Muscle layer of colon (tissue), 2 donors: ENCODE measurements around the gene COMMD7.

Source experiments
- H3K27ac ChIP-seq: one replicate; pipeline ENCODE4 v1.7.0; 2013; ENCODE audit warnings: low read depth, mild to moderate bottlenecking, low read length, moderate library complexity
- H3K27me3 ChIP-seq, 2 donors: one replicate each; pipeline ENCODE4 v1.7.0; 2013; ENCODE audit warnings: low read length in 2 of 2, mild to moderate bottlenecking in 2 of 2; ENCODE audit not compliant: insufficient read depth in 2 of 2, control insufficient read depth in 1 of 2
- H3K36me3 ChIP-seq: one replicate; pipeline ENCODE4 v1.7.0; 2013; ENCODE audit warnings: mild to moderate bottlenecking, low read length; ENCODE audit not compliant: insufficient read depth
- H3K4me1 ChIP-seq: one replicate; pipeline ENCODE4 v1.7.0; 2013; ENCODE audit warnings: mild to moderate bottlenecking, low read length; ENCODE audit not compliant: insufficient read depth
- H3K4me3 ChIP-seq, 2 donors: one replicate each; pipeline ENCODE4 v1.7.0; 2013; ENCODE audit warnings: low read length in 2 of 2, low read depth in 1 of 2, mild to moderate bottlenecking in 1 of 2, moderate library complexity in 1 of 2
- H3K9ac ChIP-seq: one replicate; pipeline ENCODE4 v1.7.0; 2013; ENCODE audit warnings: low read length
- H3K9me3 ChIP-seq: one replicate; pipeline ENCODE4 v1.7.0; 2013; ENCODE audit warnings: mild to moderate bottlenecking, low read length
- donor health status: abdominal sarcoma.
- donor health status: Adenocarcinoma of cecum.

The COMMD7 gene

GRCh38 chr20:32664012-32664677 is 79.1 kb downstream of the COMMD7 start:
- no peak overlapping the region for H3K27ac ChIP-seq

GRCh38 chr20:32663335-32664011 is 79.8 kb downstream of the COMMD7 start:
- Histone ChIP-seq H3K4me3 (no peak overlapping the region), H3K9me3 (no peaks in the 10 kb centered on the region), H3K27ac (no peak overlapping the region), H3K9ac (no peak overlapping the region), H3K4me1 (no peaks in the 10 kb centered on the region), H3K36me3 (no peaks in the 10 kb centered on the region), H3K27me3 (no peaks in the 10 kb centered on the region)

More at GRCh38 chr20:32664012-32664677, 79.1 kb downstream of the COMMD7 start:
- Histone ChIP-seq H3K9ac (no peak overlapping the region), H3K36me3 (no peaks in the 10 kb centered on the region), H3K9me3 (no peaks in the 10 kb centered on the region), H3K4me3 (no peak overlapping the region), H3K27me3 (no peaks in the 10 kb centered on the region), H3K4me1 (no peaks in the 10 kb centered on the region)

- Histone ChIP-seq H3K9me3 (no peaks in the 10 kb centered on the region), H3K4me3 (no peak overlapping the region), H3K4me1 (no peaks in the 10 kb centered on the region), H3K27ac (no peak overlapping the region), H3K27me3 (no peaks in the 10 kb centered on the region), H3K36me3 (no peaks in the 10 kb centered on the region), H3K9ac (no peak overlapping the region)
Measured at GRCh38 chr20:32661820-32662528, 81.3 kb downstream of the COMMD7 start.

- H3K36me3 ChIP-seq: no peaks in the 10 kb centered on the region
- no peaks in the 10 kb centered on the region for H3K4me1 ChIP-seq
- no peaks in the 10 kb centered on the region for H3K27me3 ChIP-seq
- H3K9ac ChIP-seq: no peak overlapping the region
- H3K4me3 ChIP-seq: no peak overlapping the region
- H3K27ac ChIP-seq: no peak overlapping the region
- no peaks in the 10 kb centered on the region for H3K9me3 ChIP-seq
Measured at GRCh38 chr20:32660661-32661060, 82.6 kb downstream of the COMMD7 start.

GRCh38 chr20:32656827-32657226 is 86.4 kb downstream of the COMMD7 start:
- no peak overlapping the region for H3K27ac ChIP-seq
- H3K4me1 ChIP-seq: peaks cover 3% of the 10 kb centered on the region

GRCh38 chr20:32655903-32656512 is 87.3 kb downstream of the COMMD7 start:
- no peaks in the 10 kb centered on the region for H3K9me3 ChIP-seq
- no peak overlapping the region for H3K4me3 ChIP-seq
- no peak overlapping the region for H3K9ac ChIP-seq
- no peaks in the 10 kb centered on the region for H3K27me3 ChIP-seq
- no peaks in the 10 kb centered on the region for H3K36me3 ChIP-seq
- H3K27ac ChIP-seq: no peak overlapping the region
- peaks cover 3% of the 10 kb centered on the region for H3K4me1 ChIP-seq

More at GRCh38 chr20:32656827-32657226, 86.4 kb downstream of the COMMD7 start:
- Histone ChIP-seq H3K4me3 (no peak overlapping the region), H3K9ac (no peak overlapping the region), H3K36me3 (no peaks in the 10 kb centered on the region), H3K27me3 (no peaks in the 10 kb centered on the region), H3K9me3 (no peaks in the 10 kb centered on the region)

- Histone ChIP-seq H3K4me1 (peaks cover 3% of the 10 kb centered on the region), H3K4me3 (no peak overlapping the region), H3K9ac (no peak overlapping the region), H3K27me3 (no peaks in the 10 kb centered on the region), H3K27ac (no peak overlapping the region), H3K36me3 (no peaks in the 10 kb centered on the region), H3K9me3 (no peaks in the 10 kb centered on the region)
Measured at GRCh38 chr20:32652739-32653526, 90.3 kb downstream of the COMMD7 start.
